GM12873 (cell line): ENCODE results near the gene EPPIN.

Experiments used
- CTCF ChIP-seq: IDR thresholded peaks from 2 replicates; pipeline ENCODE4 v1.5.1; 2012; ENCODE audit warnings: low read depth, mild to moderate bottlenecking, moderate library complexity, low read length, control low read depth; ENCODE audit not compliant: insufficient read depth; ENCODE audit errors: missing control alignments

The EPPIN gene

GRCh38 chr20:45507011-45507820, 40.0 kb downstream of the EPPIN start:
- no peak for TF ChIP-seq CTCF

- no peak for TF ChIP-seq CTCF
Measured at GRCh38 chr20:45506398-45506797, 40.8 kb downstream of the EPPIN start.

- TF ChIP-seq CTCF = no peak
Measured at GRCh38 chr20:45503403-45503802, 43.8 kb downstream of the EPPIN start.

- no peak for TF ChIP-seq CTCF
Measured at GRCh38 chr20:45502561-45502960, 44.6 kb downstream of the EPPIN start.

GRCh38 chr20:45501600-45501999, 45.6 kb downstream of the EPPIN start:
- TF ChIP-seq CTCF = no peak

GRCh38 chr20:45500022-45500421, 47.2 kb downstream of the EPPIN start:
- TF ChIP-seq CTCF = no peak

GRCh38 chr20:45497971-45498494, 49.2 kb downstream of the EPPIN start:
- no peak for TF ChIP-seq CTCF
